SK-N-SH treated with all-trans-retinoic acid at 6 μM for 48 hours (cell line): ENCODE data around the gene PIGBOS1.

Source experiments
- ARNTL ChIP-seq: fragments of 450-650 bp; formaldehyde crosslinking; IDR thresholded peaks from 2 replicates; pipeline ENCODE4 v1.5.0; 2020; ENCODE audit warnings: low read depth, mild to moderate bottlenecking, moderate library complexity, borderline replicate concordance
- CREB5 ChIP-seq: fragments of 250-450 bp; sonication (Bioruptor Pico); IDR thresholded peaks from 2 replicates; pipeline ENCODE4 v1.5.1; 2020; ENCODE audit warnings: low read depth, mild to moderate bottlenecking, moderate library complexity
- CSDC2 ChIP-seq: fragments of 250-450 bp; sonication (Bioruptor Pico); IDR thresholded peaks from 2 replicates; pipeline ENCODE4 v1.5.0; 2020; ENCODE audit warnings: mild to moderate bottlenecking, moderate library complexity
- CSRNP3 ChIP-seq: fragments of 250-450 bp; sonication (Bioruptor Pico); IDR thresholded peaks from 2 replicates; pipeline ENCODE4 v1.5.1; 2021; ENCODE audit warnings: mild to moderate bottlenecking, moderate library complexity
- PATZ1 ChIP-seq: fragments of 250-450 bp; sonication (Bioruptor Pico); IDR thresholded peaks from 2 replicates; pipeline ENCODE4 v1.8.0; 2020; ENCODE audit warnings: mild to moderate bottlenecking, moderate library complexity, borderline replicate concordance
- POU6F1 ChIP-seq: fragments of 250-450 bp; sonication (Bioruptor Pico); IDR thresholded peaks from 2 replicates; pipeline ENCODE4 v1.8.0; 2021; ENCODE audit warnings: low read depth, mild to moderate bottlenecking, moderate library complexity, borderline replicate concordance
- PPARA ChIP-seq: fragments of 250-450 bp; sonication (Bioruptor Pico); IDR thresholded peaks from 2 replicates; pipeline ENCODE4 v1.5.0; 2020; ENCODE audit warnings: mild to moderate bottlenecking, borderline replicate concordance
- RARB ChIP-seq: fragments of 250-450 bp; sonication (Bioruptor Pico); IDR thresholded peaks from 2 replicates; pipeline ENCODE4 v1.8.0; 2021; ENCODE audit warnings: mild to moderate bottlenecking, moderate library complexity
- TCF4 ChIP-seq: fragments of 250-450 bp; sonication (Bioruptor Pico); IDR thresholded peaks from 2 replicates; pipeline ENCODE4 v1.8.0; 2021; ENCODE audit warnings: mild to moderate bottlenecking, moderate library complexity, borderline replicate concordance
- TOX ChIP-seq: fragments of 250-450 bp; sonication (Bioruptor Pico); IDR thresholded peaks from 2 replicates; pipeline ENCODE4 v1.8.0; 2021; ENCODE audit warnings: mild to moderate bottlenecking, moderate library complexity, borderline replicate concordance
- TSHZ2 ChIP-seq: fragments of 250-450 bp; sonication (Bioruptor Pico); IDR thresholded peaks from 2 replicates; pipeline ENCODE4 v1.5.0; 2020; ENCODE audit warnings: mild to moderate bottlenecking, moderate library complexity
- ZFP3 ChIP-seq: fragments of 250-450 bp; sonication (Bioruptor Pico); IDR thresholded peaks from 2 replicates; pipeline ENCODE4 v1.5.0; 2020; ENCODE audit warnings: mild to moderate bottlenecking, moderate library complexity
- ZFP30 ChIP-seq: fragments of 450-650 bp; formaldehyde crosslinking; IDR thresholded peaks from 2 replicates; pipeline ENCODE4 v1.5.0; 2022; ENCODE audit warnings: mild to moderate bottlenecking, moderate library complexity

- TF ChIP-seq CSRNP3 (CRISPR knock-in tag) (no peak), ZFP3 (CRISPR knock-in tag) (no peak), ARNTL (CRISPR knock-in tag) (no peak), ZFP30 (CRISPR knock-in tag) (no peak), POU6F1 (CRISPR knock-in tag) (no peak), CREB5 (CRISPR knock-in tag) (no peak), RARB (CRISPR knock-in tag) (no peak), TCF4 (no peak), TOX (no peak), PATZ1 (CRISPR knock-in tag) (no peak), CSDC2 (no peak), TSHZ2 (CRISPR knock-in tag) (no peak), PPARA (CRISPR knock-in tag) (no peak)
These were observed 42.6 kb downstream of the PIGBOS1 start for GRCh38 chr15:55276324-55276723.
